Measurements from ENCODE around the gene RASSF5.

- TF ChIP-seq REST (IDR thresholded peaks at IDR 0.05; ENCODE audit: insufficient read depth in 1 of 2, low read depth in 2 of 2, low read length in 2 of 2) (peak; percentile 56 to 75; a peak in 3 of 4 replicates), FOXP2 (optimal IDR thresholded peaks at IDR 0.05; ENCODE audit: borderline replicate concordance, extremely low read depth, extremely low read length, insufficient read depth) (no peak), POLR2AphosphoS5 (IDR thresholded peaks at IDR 0.05; ENCODE audit: low read depth, low read length) (no peak)
Observed at GRCh38 chr1:206508956-206509355, 1.6 kb downstream of the RASSF5 start.

Data from PFSK-1 (cell line).